Heart left ventricle (tissue), 16 donors: ENCODE data around the gene RASSF5. TPM values are rescaled to one million over a fixed set of nuclear protein-coding genes. Genes with fewer than 3 reads are reported as not detected.
"Not testable (repeated sequence)": the region's sequence is repeated elsewhere in the genome, so short reads cannot be mapped to it uniquely, and the experiment has no call there.

Experiments used
- ATAC-seq, 4 donors: fragments of 200-7000 bp; cut with Tn5 transposase; one replicate each; pipeline ENCODE4 v1.9.1; 2020 to 2022; ENCODE audit warnings: moderate library complexity in 4 of 4, mild to moderate bottlenecking in 3 of 4, moderate number of reproducible peaks in 1 of 4
- DNase-seq, 5 donors: peaks; one replicate each; pipeline ENCODE4 v3.0.0-alpha.2; 2020
- H3K27ac ChIP-seq, 12 donors: fragments of 200-600 bp; sonication (generic) in 4 of 12; one replicate each; pipeline versions ENCODE4 v1.5.0 to v1.8.0; 2016 to 2022; ENCODE audit warnings: mild to moderate bottlenecking in 2 of 12
- H3K27me3 ChIP-seq, 9 donors: fragments of 200-600 bp; sonication (generic) in 2 of 9; one replicate each; pipeline versions ENCODE4 v1.5.1 to v1.8.0; 2016 to 2022; ENCODE audit warnings: mild to moderate bottlenecking in 3 of 9
- H3K36me3 ChIP-seq, 9 donors: fragments of 200-600 bp; sonication (generic) in 2 of 9; one replicate each; pipeline versions ENCODE4 v1.5.0 to v1.8.0; 2018 to 2022; ENCODE audit warnings: mild to moderate bottlenecking in 2 of 9
- H3K4me1 ChIP-seq, 12 donors: fragments of 200-600 bp; sonication (generic) in 4 of 12; one replicate each; pipeline versions ENCODE4 v1.5.0 to v1.8.0; 2016 to 2022; ENCODE audit warnings: mild to moderate bottlenecking in 3 of 12
- H3K4me3 ChIP-seq, 12 donors: fragments of 200-600 bp; sonication (generic) in 4 of 12; one replicate each; pipeline versions ENCODE4 v1.5.0 to v1.8.0; 2017 to 2022; ENCODE audit warnings: mild to moderate bottlenecking in 9 of 12, moderate library complexity in 4 of 12
- H3K9me3 ChIP-seq, 12 donors: fragments of 200-600 bp; sonication (generic) in 4 of 12; one replicate each; pipeline versions ENCODE4 v1.5.0 to v1.8.0; 2016 to 2022; ENCODE audit warnings: mild to moderate bottlenecking in 1 of 12
- POLR2A ChIP-seq, 2 donors: fragments of 450-650 bp; IDR thresholded peaks; one replicate each; pipeline ENCODE4 v1.6.1; 2017; ENCODE audit warnings: antibody characterized with exemption in 2 of 2, mild to moderate bottlenecking in 2 of 2, moderate library complexity in 2 of 2
- WGBS, 4 donors: extraction: QIAGEN DNeasy Blood & Tissue Kit in 2 of 4; methylation state at CpG; one replicate each; pipeline versions ENCODE4 v1.1.5 to v1.1.7; 2013 to 2018; 5-methylcytosine and 5-hydroxymethylcytosine counted together
- intact Hi-C, 10 donors: fragments of 100-400 bp; cut with DNase I; formaldehyde crosslinking; loops; one replicate each; pipeline versions ENCODE4 v1.11.1 to v1.14.2; 2022
- polyA plus RNA-seq, 2 donors: library from polyadenylated mRNA; stranded (reverse); fragments of 200-250 nt; gene quantifications; one replicate each; pipeline ENCODE4 v1.2.3, GENCODE V29; 2013
- total RNA-seq, 9 donors: library from RNA; depleted of rRNA in 2 of 9; stranded (reverse); fragments of >200 nt in 2 of 9; fragmentation: NEBNext Ultra II Directional in 3 of 9; extraction: Animal tissue kit (Norgen Biotek cat#: 25700) in 3 of 9; gene quantifications; one replicate each; pipeline versions ENCODE4 v1.1.0 to v1.2.4, GENCODE V29; 2016 to 2023
- TF ChIP-seq, protein P1 (sequence below), 12 donors: fragments of 200-600 bp; sonication (generic) in 4 of 12; IDR thresholded peaks; one replicate each; pipeline versions ENCODE4 v1.5.0 to v1.8.0; 2018 to 2022; ENCODE audit warnings: antibody characterized with exemption in 12 of 12, mild to moderate bottlenecking in 5 of 12
- donor health status: ischemic (EF 13 %, LVEDD 7.1; RV severe dilation, severe dysfunction).
- donor health status: healthy with polysubstance abuse.
- donor health status: DM: no; HTN: yes; CAD: no.
- donor health status: DM: no; HTN: no; CAD: no.
- donor health status: ischemic (EF 25% LVEDD 6.9; RV normal size, moderate dysfunction).
- donor health status: ischemic (EF 25% LVEDD 5.7; RV mildly dilated, moderate dysfunction).
- donor health status: healthy.
- donor health status: DM: yes; HTN: yes; CAD: no.
- donor health status: ischemic (EF 35%, LVEDD 5.7; RV mildly dilated, moderate dysfunction).
- donor health status: nonischemic (EF 11% LVEDD 7.7; RV severe dilation, severe dysfunction).
- donor health status: DM: yes; HTN: yes; CAD: no.
- donor health status: PGD.
- donor health status: ischemic (EF 29% LVEDD 5.4; RV normal size, mild dysfunction).
- donor health status: nonischemic (EF 23%, LVEDD 6.1; RV moderate dilation, normal function).

The RASSF5 gene
- total and polyA plus RNA-seq, 11 donors: 1.3 to 27.4 (median 5.6) TPM

- WGBS, 4 donors: 75 to 90% (median 87%) methylated on average over 11 of the region's 11 CpGs
- intact Hi-C loops: loop anchor here in 2 of 10 donors (5.0 to 10.0 kb wide), 2 partner anchors 104 to 186 kb away; no protein-coding TSS in a partner anchor
- H3K36me3 ChIP-seq: peaks cover 0 to 85% (median 0%) of the 10 kb centered on the region in 9 donors
- H3K27ac ChIP-seq: no peak overlapping the region
- TF ChIP-seq, protein P1, sequence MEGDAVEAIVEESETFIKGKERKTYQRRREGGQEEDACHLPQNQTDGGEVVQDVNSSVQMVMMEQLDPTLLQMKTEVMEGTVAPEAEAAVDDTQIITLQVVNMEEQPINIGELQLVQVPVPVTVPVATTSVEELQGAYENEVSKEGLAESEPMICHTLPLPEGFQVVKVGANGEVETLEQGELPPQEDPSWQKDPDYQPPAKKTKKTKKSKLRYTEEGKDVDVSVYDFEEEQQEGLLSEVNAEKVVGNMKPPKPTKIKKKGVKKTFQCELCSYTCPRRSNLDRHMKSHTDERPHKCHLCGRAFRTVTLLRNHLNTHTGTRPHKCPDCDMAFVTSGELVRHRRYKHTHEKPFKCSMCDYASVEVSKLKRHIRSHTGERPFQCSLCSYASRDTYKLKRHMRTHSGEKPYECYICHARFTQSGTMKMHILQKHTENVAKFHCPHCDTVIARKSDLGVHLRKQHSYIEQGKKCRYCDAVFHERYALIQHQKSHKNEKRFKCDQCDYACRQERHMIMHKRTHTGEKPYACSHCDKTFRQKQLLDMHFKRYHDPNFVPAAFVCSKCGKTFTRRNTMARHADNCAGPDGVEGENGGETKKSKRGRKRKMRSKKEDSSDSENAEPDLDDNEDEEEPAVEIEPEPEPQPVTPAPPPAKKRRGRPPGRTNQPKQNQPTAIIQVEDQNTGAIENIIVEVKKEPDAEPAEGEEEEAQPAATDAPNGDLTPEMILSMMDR (IDR thresholded peaks at IDR 0.05): no peak
- no peak for TF ChIP-seq POLR2A (IDR thresholded peaks at IDR 0.05)
- ATAC-seq: no peak
- H3K27me3 ChIP-seq: no peaks in the 10 kb centered on the region
- H3K4me3 ChIP-seq: no peak overlapping the region
- no peaks in the 10 kb centered on the region for H3K4me1 ChIP-seq
- H3K9me3 ChIP-seq: no peaks in the 10 kb centered on the region
- DNase-seq: no peak
Observed at GRCh38 chr1:206478746-206479145, 28.6 kb upstream of the RASSF5 start.

DNA sequence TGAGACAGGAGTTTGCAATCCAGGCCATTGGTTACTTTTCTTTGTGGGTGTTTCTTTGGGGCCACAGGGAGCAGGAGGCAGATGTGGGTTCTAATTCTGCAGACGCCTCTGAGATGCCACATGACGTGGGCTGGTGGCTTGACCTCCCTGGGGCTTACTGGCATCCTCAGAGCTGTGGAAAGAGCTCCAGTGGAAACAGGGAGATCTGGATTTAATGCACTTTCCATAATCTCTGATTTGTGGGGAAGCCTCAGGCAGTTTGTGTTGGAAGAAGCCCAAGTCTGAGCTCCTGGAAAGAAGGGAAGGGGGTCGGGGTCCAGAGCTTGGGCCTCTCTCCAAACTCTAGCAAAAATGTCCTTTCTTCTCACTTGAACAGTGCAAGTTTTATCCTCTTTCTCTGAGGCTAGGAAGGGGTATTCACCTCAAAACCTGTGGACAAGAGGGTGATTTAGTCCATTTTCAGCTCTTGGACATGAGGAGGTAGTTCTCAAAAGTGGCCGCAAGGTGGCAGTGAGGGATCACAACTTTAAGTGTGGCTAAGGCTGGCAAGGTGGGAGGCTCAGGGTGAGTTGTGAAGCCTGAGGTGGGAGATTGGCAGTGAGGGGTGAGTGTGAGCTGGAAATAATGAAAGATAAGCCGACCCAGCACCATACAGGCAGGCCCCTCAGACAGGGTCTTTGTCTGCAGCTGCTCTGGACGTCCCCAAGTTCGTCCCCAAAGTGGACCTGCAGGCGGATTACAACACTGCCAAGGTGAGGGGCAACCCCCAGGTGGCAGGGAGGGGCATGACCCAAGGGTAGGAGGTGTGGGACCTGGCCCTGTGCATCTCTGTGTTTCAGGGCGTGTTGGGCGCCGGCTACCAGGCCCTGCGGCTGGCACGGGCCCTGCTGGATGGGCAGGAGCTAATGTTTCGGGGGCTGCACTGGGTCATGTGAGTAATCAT lies 27.9 kb upstream of the RASSF5 start:
- intact Hi-C loops: loop anchor here in 4 of 10 donors (5.0 to 10.0 kb wide), 4 partner anchors 103 to 505 kb away; no protein-coding TSS in a partner anchor
- peak in 3 of 4 donors; percentile 43 to 69 (median 52) for ATAC-seq
- TF ChIP-seq POLR2A (IDR thresholded peaks at IDR 0.05): no peak
- TF ChIP-seq, protein P1 (IDR thresholded peaks at IDR 0.05): peak; percentile 62 to 85 (median 76)
- H3K4me1 ChIP-seq: no peaks in the 10 kb centered on the region
- WGBS, 4 donors: 75 to 78% (median 77%) methylated on average over 14 of the region's 14 CpGs
- H3K9me3 ChIP-seq: no peaks in the 10 kb centered on the region
- H3K4me3 ChIP-seq: no peak overlapping the region
- H3K27ac ChIP-seq: no peak overlapping the region
- peak in 4 of 5 donors; percentile 55 to 74 (median 64) for DNase-seq
- no peaks in the 10 kb centered on the region for H3K27me3 ChIP-seq
- H3K36me3 ChIP-seq: peaks cover 0 to 86% (median 0%) of the 10 kb centered on the region in 9 donors

- 82 to 91% (median 88%) methylated on average over 6 to 8 of the region's 8 CpGs for WGBS, 4 donors
- no peak for ATAC-seq
Observed at GRCh38 chr1:206480211-206480610, 27.1 kb upstream of the RASSF5 start.

GRCh38 chr1:206482611-206483010 lies 24.7 kb upstream of the RASSF5 start:
- peaks cover 0 to 70% (median 0%) of the 10 kb centered on the region in 9 donors for H3K36me3 ChIP-seq
- no peaks in the 10 kb centered on the region for H3K27me3 ChIP-seq
- TF ChIP-seq, protein P1 (IDR thresholded peaks at IDR 0.05): no peak
- no peak for TF ChIP-seq POLR2A (IDR thresholded peaks at IDR 0.05)
- H3K4me1 ChIP-seq: peaks cover 0 to 12% (median 4%) of the 10 kb centered on the region in 12 donors
- WGBS, 4 donors: 92 to 95% (median 94%) methylated on average over 2 of the region's 2 CpGs
- no peak overlapping the region for H3K27ac ChIP-seq
- ATAC-seq (no peak), DNase-seq (no peak)
- no peaks in the 10 kb centered on the region for H3K9me3 ChIP-seq
- intact Hi-C loops: loop anchor here in 2 of 10 donors (10.0 kb wide), 2 partner anchors 432 to 502 kb away; no protein-coding TSS in a partner anchor
- no peak overlapping the region for H3K4me3 ChIP-seq

More at GRCh38 chr1:206480211-206480610, 27.1 kb upstream of the RASSF5 start:
- H3K27me3 ChIP-seq: no peaks in the 10 kb centered on the region
- no peak overlapping the region for H3K4me3 ChIP-seq
- intact Hi-C loops: loop anchor here in 2 of 10 donors (10.0 kb wide), 2 partner anchors 435 to 505 kb away; no protein-coding TSS in a partner anchor
- no peak for DNase-seq
- no peaks in the 10 kb centered on the region for H3K4me1 ChIP-seq
- no peaks in the 10 kb centered on the region for H3K9me3 ChIP-seq
- no peak overlapping the region for H3K27ac ChIP-seq
- peaks cover 0 to 86% (median 0%) of the 10 kb centered on the region in 9 donors for H3K36me3 ChIP-seq
- TF ChIP-seq POLR2A (IDR thresholded peaks at IDR 0.05): no peak

GRCh38 chr1:206483864-206484263 lies 23.5 kb upstream of the RASSF5 start:
- H3K9me3 ChIP-seq, H3K27me3 ChIP-seq, DNase-seq, H3K27ac ChIP-seq, ATAC-seq, H3K4me3 ChIP-seq: not testable (repeated sequence)
- Histone ChIP-seq H3K4me1 (peaks cover 0 to 16% (median 4%) of the 10 kb centered on the region in 12 donors), H3K36me3 (peaks cover 0 to 66% (median 0%) of the 10 kb centered on the region in 9 donors)
- intact Hi-C loops: loop anchor here in 2 of 10 donors (10.0 kb wide), 2 partner anchors 431 to 501 kb away; no protein-coding TSS in a partner anchor
- WGBS, 4 donors: 91 to 97% (median 95%) methylated on average over 1 of the region's 1 CpG
